Liver (tissue), 9 donors: Measurements from ENCODE around the gene HOXB3. TPM values are rescaled to one million over a fixed set of nuclear protein-coding genes. Genes with fewer than 3 reads are reported as not detected.
A peak's percentile ranks its signal among the peaks of the same experiment; 100 is the strongest.

Source experiments
- DNase-seq: peaks from one replicate; pipeline ENCODE4 v3.0.0-alpha.2; 2017; ENCODE audit warnings: low spot score
- H3K27ac ChIP-seq, 2 donors: one replicate each; pipeline ENCODE4 v1.7.0; 2013; ENCODE audit warnings: inconsistent platforms in 2 of 2, low read length in 2 of 2, control low read depth in 1 of 2, low read depth in 1 of 2, mild to moderate bottlenecking in 1 of 2
- H3K27me3 ChIP-seq, 4 donors: one replicate each; pipeline versions ENCODE4 v1.6.1 to v1.7.0; 2013; ENCODE audit warnings: low read length in 3 of 4, inconsistent platforms in 1 of 4, mild to moderate bottlenecking in 1 of 4, moderate library complexity in 1 of 4; ENCODE audit not compliant: control insufficient read depth in 4 of 4, insufficient read depth in 4 of 4
- H3K36me3 ChIP-seq, 4 donors: one replicate each; pipeline versions ENCODE4 v1.6.1 to v1.7.0; 2013; ENCODE audit warnings: low read length in 3 of 4, mild to moderate bottlenecking in 3 of 4, low read depth in 1 of 4, moderate library complexity in 1 of 4; ENCODE audit not compliant: control insufficient read depth in 4 of 4, insufficient read depth in 3 of 4
- H3K4me1 ChIP-seq, 4 donors: one replicate each; pipeline versions ENCODE4 v1.6.1 to v1.7.0; 2013; ENCODE audit warnings: low read length in 3 of 4, mild to moderate bottlenecking in 3 of 4, moderate library complexity in 1 of 4; ENCODE audit not compliant: control insufficient read depth in 4 of 4, insufficient read depth in 4 of 4
- H3K4me3 ChIP-seq, 3 donors: one replicate each; pipeline versions ENCODE4 v1.6.1 to v1.7.0; 2013; ENCODE audit warnings: low read length in 3 of 3, control low read depth in 1 of 3, low read depth in 1 of 3, mild to moderate bottlenecking in 1 of 3
- H3K9ac ChIP-seq, 2 donors: one replicate each; pipeline ENCODE4 v1.7.0; 2013; ENCODE audit warnings: low read length in 2 of 2, mild to moderate bottlenecking in 2 of 2, moderate library complexity in 2 of 2, control low read depth in 1 of 2, low read depth in 1 of 2
- H3K9me3 ChIP-seq, 4 donors: one replicate each; pipeline versions ENCODE4 v1.6.1 to v1.7.0; 2013; ENCODE audit warnings: low read length in 3 of 4; ENCODE audit not compliant: control insufficient read depth in 4 of 4
- ATF3 ChIP-seq: IDR thresholded peaks from 2 replicates; pipeline ENCODE4 v1.6.1; 2016; ENCODE audit warnings: antibody characterized with exemption
- CTCF ChIP-seq: fragments of 150-350 bp; IDR thresholded peaks from 2 replicates; pipeline ENCODE4 v1.5.1; 2017; ENCODE audit warnings: improper control_type of control experiment, low read depth, low read length; ENCODE audit not compliant: missing input control
- EGR1 ChIP-seq, 2 donors: IDR thresholded peaks; 2 replicates each; pipeline ENCODE4 v1.6.1; 2016 to 2018; ENCODE audit warnings: antibody characterized with exemption in 2 of 2, low read depth in 2 of 2
- FOXA2 ChIP-seq: IDR thresholded peaks from 2 replicates; pipeline ENCODE4 v1.6.1; 2016; ENCODE audit warnings: antibody characterized with exemption
- GABPA ChIP-seq, 2 donors: IDR thresholded peaks in 1 of 2; conservative IDR thresholded peaks in 1 of 2; 2 replicates each; pipeline ENCODE4 v1.6.1; 2016; ENCODE audit warnings: antibody characterized with exemption in 2 of 2, mild to moderate bottlenecking in 1 of 2, moderate library complexity in 1 of 2
- HNF4A ChIP-seq, 2 donors: conservative IDR thresholded peaks; 2 replicates each; pipeline ENCODE4 v1.6.1; 2016; ENCODE audit warnings: antibody characterized with exemption in 2 of 2, mild to moderate bottlenecking in 2 of 2
- HNF4G ChIP-seq: IDR thresholded peaks from 2 replicates; pipeline ENCODE4 v1.6.1; 2016; ENCODE audit warnings: antibody characterized with exemption
- JUND ChIP-seq, 2 donors: IDR thresholded peaks; 2 replicates each; pipeline ENCODE4 v1.6.1; 2016; ENCODE audit warnings: antibody characterized with exemption in 2 of 2
- MAX ChIP-seq: IDR thresholded peaks from 2 replicates; pipeline ENCODE4 v1.6.1; 2016; ENCODE audit warnings: antibody characterized with exemption
- RAD21 ChIP-seq, 2 donors: IDR thresholded peaks; 2 replicates each; pipeline ENCODE4 v1.6.1; 2016; ENCODE audit warnings: antibody characterized with exemption in 2 of 2, mild to moderate bottlenecking in 2 of 2
- RXRA ChIP-seq, 2 donors: IDR thresholded peaks; 2 replicates each; pipeline ENCODE4 v1.6.1; 2017 to 2018; ENCODE audit warnings: antibody characterized with exemption in 2 of 2, mild to moderate bottlenecking in 1 of 2
- TAF1 ChIP-seq: conservative IDR thresholded peaks from 2 replicates; pipeline ENCODE4 v1.6.1; 2016; ENCODE audit warnings: antibody characterized with exemption, mild to moderate bottlenecking
- YY1 ChIP-seq: IDR thresholded peaks from 2 replicates; pipeline ENCODE4 v1.6.1; 2016; ENCODE audit warnings: antibody characterized with exemption, mild to moderate bottlenecking
- WGBS: extraction: QIAGEN DNeasy Blood & Tissue Kit; methylation state at CpG from one replicate; pipeline ENCODE4 v1.1.7; 2013; 5-methylcytosine and 5-hydroxymethylcytosine counted together
- polyA plus RNA-seq, 2 donors: library from polyadenylated mRNA; stranded (reverse) in 1 of 2; unstranded in 1 of 2; fragments of 200-250 nt in 1 of 2; fragments of >200 nt in 1 of 2; fragmentation: Nextera tagmentation in 1 of 2; extraction: Ambion mirVana in 1 of 2; gene quantifications; one replicate each; pipeline versions ENCODE4 v1.2.1 to v1.2.3, GENCODE V29; 2013 to 2015
- total RNA-seq, 2 donors: library from RNA; depleted of rRNA; stranded (reverse); fragments of >200 nt; gene quantifications; one replicate each; pipeline ENCODE4 v1.2.3, GENCODE V29; 2014
- TF ChIP-seq, protein P1 (sequence below): IDR thresholded peaks from 2 replicates; pipeline ENCODE4 v1.6.1; 2016; ENCODE audit warnings: antibody characterized with exemption, mild to moderate bottlenecking
- TF ChIP-seq, protein P2 (sequence below): IDR thresholded peaks from 2 replicates; pipeline ENCODE4 v1.6.1; 2016; ENCODE audit warnings: antibody characterized with exemption
- donor health status: healthy.
- donor health status: healthy.
- donor health status: healthy.
- donor health status: healthy.
- donor health status: healthy.

Gene HOXB3
- total and polyA plus RNA-seq, 4 donors, result 0.75 to 2.2 (median 1.2) TPM

GRCh38 chr17:48553826-48554225, 36.2 kb downstream of the HOXB3 start:
- Histone ChIP-seq H3K4me3 (no peak overlapping the region), H3K9me3 (no peaks in the 10 kb centered on the region), H3K27ac (no peak overlapping the region), H3K36me3 (no peaks in the 10 kb centered on the region), H3K4me1 (no peaks in the 10 kb centered on the region), H3K27me3 (peaks cover 0 to 9% (median 3%) of the 10 kb centered on the region in 4 donors), H3K9ac (no peak overlapping the region)
- no peak for TF ChIP-seq MAX
- no peak for TF ChIP-seq TAF1
- TF ChIP-seq YY1, result no peak
- no peak for TF ChIP-seq JUND (IDR thresholded peaks at IDR 0.05)
- no peak for TF ChIP-seq RXRA (IDR thresholded peaks at IDR 0.05)
- no peak for TF ChIP-seq EGR1 (IDR thresholded peaks at IDR 0.05; ENCODE audit: low read depth in 2 of 2)
- TF ChIP-seq GABPA (IDR thresholded peaks at IDR 0.05 in 1 of 2, conservative IDR thresholded peaks at IDR 0.05 in 1 of 2), result no peak
- DNase-seq, result no peak
- WGBS, result 40% methylated on average over 1 of the region's 1 CpG

DNA sequence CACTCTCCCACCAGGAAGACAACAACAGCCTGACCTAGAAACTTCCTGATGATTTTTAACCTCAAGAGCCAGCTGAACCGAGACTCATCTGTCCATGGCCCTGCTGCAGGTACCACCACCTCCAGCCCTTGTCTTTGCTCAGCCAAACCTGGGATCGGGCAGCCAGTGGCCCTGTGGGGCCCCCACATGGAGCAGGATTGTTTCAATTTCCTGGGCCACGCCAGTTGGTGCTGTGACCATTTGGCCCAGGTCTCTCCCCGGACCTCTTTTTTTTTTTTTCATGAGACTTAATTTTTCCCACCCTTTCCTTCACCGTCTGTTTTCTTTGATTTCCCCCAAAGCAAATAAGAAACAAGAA, 36.9 kb downstream of the HOXB3 start:
- 25% methylated on average over 5 of the region's 5 CpGs for whole genome bisulfite sequencing
- Histone ChIP-seq H3K9ac (no peak overlapping the region), H3K27ac (peak overlapping the region in 1 of 2 donors; percentile 19), H3K9me3 (no peaks in the 10 kb centered on the region), H3K36me3 (no peaks in the 10 kb centered on the region), H3K27me3 (peaks cover 0 to 9% (median 1%) of the 10 kb centered on the region in 4 donors), H3K4me3 (no peak overlapping the region), H3K4me1 (no peaks in the 10 kb centered on the region)
- no peak for DNase-seq
- TF ChIP-seq, protein P1, sequence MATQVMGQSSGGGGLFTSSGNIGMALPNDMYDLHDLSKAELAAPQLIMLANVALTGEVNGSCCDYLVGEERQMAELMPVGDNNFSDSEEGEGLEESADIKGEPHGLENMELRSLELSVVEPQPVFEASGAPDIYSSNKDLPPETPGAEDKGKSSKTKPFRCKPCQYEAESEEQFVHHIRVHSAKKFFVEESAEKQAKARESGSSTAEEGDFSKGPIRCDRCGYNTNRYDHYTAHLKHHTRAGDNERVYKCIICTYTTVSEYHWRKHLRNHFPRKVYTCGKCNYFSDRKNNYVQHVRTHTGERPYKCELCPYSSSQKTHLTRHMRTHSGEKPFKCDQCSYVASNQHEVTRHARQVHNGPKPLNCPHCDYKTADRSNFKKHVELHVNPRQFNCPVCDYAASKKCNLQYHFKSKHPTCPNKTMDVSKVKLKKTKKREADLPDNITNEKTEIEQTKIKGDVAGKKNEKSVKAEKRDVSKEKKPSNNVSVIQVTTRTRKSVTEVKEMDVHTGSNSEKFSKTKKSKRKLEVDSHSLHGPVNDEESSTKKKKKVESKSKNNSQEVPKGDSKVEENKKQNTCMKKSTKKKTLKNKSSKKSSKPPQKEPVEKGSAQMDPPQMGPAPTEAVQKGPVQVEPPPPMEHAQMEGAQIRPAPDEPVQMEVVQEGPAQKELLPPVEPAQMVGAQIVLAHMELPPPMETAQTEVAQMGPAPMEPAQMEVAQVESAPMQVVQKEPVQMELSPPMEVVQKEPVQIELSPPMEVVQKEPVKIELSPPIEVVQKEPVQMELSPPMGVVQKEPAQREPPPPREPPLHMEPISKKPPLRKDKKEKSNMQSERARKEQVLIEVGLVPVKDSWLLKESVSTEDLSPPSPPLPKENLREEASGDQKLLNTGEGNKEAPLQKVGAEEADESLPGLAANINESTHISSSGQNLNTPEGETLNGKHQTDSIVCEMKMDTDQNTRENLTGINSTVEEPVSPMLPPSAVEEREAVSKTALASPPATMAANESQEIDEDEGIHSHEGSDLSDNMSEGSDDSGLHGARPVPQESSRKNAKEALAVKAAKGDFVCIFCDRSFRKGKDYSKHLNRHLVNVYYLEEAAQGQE, result no peak
- no peak for TF ChIP-seq MAX
- no peak for TF ChIP-seq GABPA (IDR thresholded peaks at IDR 0.05 in 1 of 2, conservative IDR thresholded peaks at IDR 0.05 in 1 of 2)
- TF ChIP-seq RAD21 (IDR thresholded peaks at IDR 0.05), result no peak
- no peak for TF ChIP-seq EGR1 (IDR thresholded peaks at IDR 0.05; ENCODE audit: low read depth in 2 of 2)
- TF ChIP-seq YY1, result no peak
- no peak for TF ChIP-seq FOXA2
- TF ChIP-seq HNF4G, result no peak
- no peak for TF ChIP-seq TAF1
- no peak for TF ChIP-seq ATF3
- TF ChIP-seq, protein P2, sequence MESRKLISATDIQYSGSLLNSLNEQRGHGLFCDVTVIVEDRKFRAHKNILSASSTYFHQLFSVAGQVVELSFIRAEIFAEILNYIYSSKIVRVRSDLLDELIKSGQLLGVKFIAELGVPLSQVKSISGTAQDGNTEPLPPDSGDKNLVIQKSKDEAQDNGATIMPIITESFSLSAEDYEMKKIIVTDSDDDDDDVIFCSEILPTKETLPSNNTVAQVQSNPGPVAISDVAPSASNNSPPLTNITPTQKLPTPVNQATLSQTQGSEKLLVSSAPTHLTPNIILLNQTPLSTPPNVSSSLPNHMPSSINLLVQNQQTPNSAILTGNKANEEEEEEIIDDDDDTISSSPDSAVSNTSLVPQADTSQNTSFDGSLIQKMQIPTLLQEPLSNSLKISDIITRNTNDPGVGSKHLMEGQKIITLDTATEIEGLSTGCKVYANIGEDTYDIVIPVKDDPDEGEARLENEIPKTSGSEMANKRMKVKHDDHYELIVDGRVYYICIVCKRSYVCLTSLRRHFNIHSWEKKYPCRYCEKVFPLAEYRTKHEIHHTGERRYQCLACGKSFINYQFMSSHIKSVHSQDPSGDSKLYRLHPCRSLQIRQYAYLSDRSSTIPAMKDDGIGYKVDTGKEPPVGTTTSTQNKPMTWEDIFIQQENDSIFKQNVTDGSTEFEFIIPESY, result no peak
- TF ChIP-seq HNF4A (conservative IDR thresholded peaks at IDR 0.05), result no peak
- no peak for TF ChIP-seq CTCF
